Activated T-helper 9 cell treated with anti-CD3 and anti-CD28 coated beads, Interleukin-2, amount 50 U/mL, for 16 hours (primary cell): ENCODE data around the gene INO80E.
"Not testable (repeated sequence)": the region's sequence is repeated elsewhere in the genome, so short reads cannot be mapped to it uniquely, and the experiment has no call there.

Source experiments
- DNase-seq: peaks from one replicate; pipeline ENCODE4 v3.0.0-alpha.2; 2020; ENCODE audit warnings: low read depth

INO80E gene

DNA sequence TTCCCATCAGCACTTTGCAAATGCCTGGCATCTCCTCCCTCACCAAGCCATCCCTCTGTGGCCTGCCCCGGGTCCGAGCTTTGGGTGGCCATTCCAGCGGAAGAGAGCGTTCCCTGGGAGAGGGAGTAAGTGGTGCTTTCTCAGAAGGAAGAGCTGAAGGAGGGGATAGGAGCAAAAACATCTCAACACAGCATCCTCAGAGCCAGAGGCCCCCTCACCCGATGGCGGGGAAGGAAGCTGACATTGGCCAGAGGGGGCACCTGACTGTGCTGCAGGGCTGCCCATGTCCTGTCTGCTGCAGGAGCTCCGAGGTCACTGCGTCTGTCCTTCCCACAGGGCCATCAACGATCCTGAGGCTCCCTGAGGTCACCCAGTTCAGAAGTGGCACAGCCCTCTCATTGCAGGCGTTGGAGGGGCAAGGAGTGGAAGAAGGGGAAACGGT is 35.5 kb downstream of the INO80E start:
- no peak for DNase-seq

DNA sequence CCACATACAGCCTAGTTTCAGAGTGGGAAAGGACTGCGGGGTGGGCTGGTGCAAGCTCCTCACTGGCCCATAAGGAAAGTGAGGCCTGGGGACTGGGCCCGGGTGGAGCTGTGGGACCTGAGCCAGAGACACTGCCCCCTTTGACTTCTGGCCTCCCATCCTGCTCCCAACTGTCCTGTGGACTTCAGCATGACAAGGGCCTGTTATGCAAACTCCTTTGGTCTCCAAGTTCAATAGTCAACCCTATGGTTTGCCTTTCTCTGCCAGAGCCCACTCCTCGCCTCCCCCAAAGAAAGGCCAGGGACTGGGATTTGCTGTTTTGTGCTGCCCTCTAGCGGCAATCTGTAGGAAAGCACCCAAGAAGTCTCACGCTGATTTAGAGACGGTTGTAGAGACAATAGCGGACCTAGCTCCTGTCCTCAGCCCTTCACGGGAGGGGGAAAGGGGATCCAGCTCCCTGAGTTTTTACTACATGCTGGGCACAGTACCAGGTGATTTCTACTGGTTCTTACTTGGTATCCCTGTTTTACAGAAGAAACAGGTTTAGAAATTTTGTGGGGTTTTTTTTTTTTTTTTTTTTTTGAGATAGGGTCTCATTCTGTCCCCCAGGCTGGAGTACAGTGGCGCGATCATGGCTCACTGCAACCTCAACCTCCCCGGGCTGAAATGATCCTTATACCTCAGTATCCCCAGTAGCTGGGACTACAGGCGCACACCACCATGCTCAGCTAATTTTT is 36.2 kb downstream of the INO80E start:
- DNase-seq = peak; percentile 41

DNA sequence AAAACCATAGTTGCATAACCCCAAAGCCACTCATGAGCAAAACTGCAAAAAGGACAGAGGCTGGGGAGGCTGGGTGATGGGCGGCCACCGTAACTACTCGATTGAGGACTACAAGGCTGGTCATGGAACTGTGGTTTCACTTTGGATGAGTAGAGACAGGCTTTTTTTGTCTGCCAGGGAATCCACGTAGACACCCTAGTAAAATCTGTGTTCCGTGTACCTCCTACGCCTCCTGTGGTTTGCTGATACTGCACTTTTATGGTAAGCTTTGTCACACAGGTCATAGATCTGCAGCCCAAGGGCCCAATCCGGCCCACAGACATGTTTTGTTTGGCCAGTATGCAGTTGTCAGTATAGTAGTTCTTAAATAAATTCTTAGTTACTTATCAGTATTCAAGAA is 37.2 kb downstream of the INO80E start:
- DNase-seq = no peak

DNA sequence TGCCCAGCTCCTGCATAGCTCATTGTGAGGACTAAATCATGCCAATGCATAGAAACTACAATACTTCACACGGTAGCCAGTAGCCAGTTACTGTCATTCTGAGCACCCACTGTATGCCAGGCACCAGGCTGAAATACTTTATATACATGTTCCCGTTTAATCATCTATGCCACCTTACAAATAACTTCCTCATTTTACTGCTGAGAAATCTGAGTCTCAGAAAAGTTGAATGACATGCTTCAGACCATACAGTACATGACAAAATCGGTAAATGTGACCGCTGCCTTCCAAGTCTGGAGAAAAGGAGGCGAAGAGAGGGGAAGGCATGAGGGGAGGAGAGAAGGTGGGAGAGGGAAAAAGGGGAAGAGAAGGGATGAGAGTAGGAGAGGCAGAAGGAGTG is 44.2 kb downstream of the INO80E start:
- DNase-seq = no peak

DNA sequence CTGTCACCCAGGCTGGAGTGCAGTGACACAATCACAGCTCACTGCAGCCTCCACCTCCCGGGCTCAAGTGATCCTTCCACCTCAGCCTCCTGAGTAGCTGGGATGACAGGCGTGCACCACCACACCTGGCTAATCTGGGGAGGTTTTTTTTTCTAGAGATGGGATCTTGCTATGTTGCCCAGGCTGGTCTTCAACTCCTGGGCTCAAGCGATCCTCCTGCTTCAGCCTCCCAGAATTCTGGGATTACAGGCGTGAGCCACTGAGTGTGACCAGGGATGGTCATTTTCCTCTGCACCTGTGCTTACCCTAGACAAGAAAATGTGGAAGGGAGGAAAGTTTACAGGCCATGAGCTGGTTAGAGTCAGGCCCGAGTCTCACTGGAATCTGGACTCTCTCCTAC is 44.6 kb downstream of the INO80E start:
- DNase-seq = not testable (repeated sequence)

DNA sequence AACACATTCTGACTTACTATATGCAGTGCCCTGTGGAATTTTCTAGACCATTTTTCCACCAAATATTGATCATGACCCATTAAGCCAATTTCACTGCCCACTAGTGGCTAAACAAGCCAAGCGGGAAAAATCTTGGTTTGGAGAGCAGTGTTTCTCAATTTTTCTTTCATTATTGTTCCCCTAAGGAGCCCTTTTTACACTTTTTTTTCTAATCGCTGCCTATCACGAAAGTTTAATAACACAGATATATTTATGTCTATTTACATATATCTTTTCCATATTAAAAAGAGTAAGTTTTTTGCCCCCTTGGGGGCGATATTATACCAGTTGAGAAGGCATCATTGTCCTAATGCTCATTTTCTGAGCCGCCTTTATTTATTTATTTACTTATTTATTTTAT is 45.8 kb downstream of the INO80E start:
- no peak for DNase-seq

DNA sequence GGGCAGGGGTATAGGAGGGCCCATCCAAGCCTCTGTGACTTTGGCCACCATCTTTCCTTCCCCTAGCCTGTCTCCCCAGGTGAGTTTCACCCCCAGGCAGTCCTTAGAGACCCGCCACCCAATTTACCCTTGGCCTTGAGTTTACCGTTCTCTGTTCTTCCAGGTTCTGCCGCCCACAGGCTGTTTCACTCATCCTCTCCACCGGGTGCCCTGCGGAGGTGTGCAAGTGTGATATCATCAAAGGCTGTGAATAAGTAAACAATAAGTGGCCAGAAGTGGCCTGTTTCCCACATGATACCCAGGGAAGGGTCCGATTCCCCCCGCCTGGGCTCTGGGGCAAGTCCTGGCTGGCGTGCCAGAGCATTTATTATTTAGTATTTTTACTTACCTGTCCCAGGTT is 50.1 kb downstream of the INO80E start:
- DNase-seq = no peak

DNA sequence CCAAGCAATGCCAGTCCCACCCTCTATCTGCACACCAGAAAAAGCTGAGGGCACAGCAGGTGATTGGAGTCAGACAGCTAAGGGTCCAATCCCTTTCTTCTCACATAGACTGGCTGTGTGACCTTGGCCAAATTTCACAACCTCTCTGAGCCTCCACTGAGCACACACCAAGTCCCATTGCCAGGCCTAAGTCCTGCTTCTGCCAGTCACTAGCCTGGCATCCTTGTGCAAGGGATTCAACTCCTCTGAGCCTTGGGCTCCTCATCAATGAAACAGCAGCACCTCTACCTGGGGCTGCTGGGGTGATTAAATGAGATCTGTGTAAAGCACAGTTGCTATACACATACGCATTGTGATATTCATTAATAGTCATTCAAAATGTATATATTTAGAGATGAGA is 50.5 kb downstream of the INO80E start:
- DNase-seq = no peak

DNA sequence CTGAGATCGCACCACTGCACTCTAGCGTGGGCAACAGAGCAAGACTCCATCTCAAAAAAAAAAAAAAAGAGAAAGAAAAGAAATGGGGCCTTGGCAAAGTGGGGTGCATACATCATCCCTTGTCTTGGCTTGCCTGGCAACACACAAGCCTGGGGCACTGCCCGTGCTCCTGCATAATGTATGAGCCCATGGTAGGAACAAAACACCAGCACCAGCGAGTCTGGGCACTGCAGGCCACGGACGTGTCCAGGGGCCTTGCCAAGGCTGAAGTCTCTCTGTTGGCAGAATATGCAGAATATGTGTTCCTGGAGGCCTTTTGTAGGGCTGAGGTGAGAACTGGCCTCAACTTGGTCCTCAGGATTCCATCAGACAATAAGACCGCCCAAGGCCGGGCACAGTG is 53.8 kb downstream of the INO80E start:
- no peak for DNase-seq

DNA sequence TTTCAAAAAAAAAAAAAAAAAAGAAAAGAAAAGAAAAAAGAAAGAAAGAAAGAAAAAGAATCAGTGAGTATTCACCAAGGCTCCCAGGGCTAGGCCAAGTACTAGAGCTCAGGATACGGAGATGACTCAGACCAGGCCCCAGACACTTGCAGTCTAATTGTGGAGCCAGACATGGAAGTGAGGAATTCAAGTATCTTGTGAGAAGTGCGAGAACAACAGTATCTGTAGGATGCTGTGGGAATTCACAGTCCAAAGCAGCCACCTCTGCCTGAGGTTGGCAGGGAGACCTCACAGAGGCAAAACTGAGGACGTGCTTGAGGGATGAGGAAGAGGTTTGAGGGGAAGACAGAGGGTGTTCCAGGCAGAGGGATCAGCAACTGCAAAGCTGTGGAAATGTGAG is 55.5 kb downstream of the INO80E start:
- no peak for DNase-seq

DNA sequence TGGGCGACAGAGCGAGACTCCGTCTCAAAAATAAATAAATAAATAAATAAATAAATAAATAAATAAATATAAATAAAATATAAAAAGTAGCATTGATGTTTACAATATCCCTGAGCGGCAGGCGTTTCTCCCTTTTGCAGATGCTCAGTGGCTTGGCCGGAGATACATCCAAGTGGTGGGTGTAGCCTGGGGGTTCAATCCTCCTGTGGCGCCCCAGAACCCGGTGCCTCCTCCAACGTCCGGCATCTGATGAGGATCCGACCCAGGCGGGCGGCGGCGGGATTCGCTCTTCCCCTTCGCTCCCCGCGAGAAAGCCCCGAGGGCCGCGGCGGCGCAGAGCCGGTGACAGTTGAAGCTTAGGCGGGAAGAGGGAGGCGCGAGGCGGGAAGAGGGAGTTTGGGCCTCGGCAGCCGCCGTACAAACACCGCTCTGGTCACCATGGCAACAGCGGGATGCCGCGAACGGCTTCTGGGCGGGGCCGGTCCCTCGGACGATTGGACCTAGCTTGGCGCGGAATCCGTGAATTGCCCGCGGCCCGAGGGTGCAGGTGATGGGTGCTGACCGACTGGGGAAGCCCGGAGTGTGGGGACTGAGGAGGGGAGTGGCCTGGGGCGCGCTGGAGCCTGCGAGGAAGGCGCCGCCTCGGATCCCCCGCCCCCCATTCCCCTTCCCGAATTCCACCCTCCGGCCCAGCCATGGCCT is 56.8 kb downstream of the INO80E start:
- DNase-seq = peak; percentile 85

DNA sequence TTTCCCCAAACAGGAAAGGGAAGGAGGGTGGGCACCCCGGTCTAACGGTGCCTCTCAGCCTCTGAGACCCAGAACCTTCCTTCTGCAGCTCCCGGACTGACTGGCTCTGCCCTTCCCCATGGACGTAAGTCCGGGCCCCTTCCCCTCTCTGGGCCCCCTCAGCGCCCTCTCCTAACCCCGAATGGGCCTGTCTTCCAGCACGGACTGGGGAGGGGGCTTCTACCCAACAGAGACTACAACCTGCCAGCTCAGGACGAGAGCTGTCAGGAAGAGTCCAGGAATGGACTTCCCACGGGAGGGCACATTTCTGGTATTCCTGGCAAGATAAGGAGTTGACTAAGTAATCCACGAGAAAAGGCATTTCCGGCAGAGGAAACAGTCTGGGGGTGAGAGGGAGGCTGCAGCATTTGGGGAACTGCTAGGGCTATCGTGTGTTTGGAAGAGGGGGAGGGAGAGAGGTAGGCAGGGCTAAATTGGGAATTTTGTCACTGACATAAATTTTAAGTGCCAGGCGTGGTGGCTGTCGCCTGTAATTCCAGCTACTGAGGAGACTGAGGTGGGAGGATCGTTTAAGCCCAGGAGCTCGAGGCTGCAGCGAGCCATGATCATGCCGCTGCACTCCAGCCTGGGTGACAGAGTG is 57.5 kb downstream of the INO80E start:
- no peak for DNase-seq

DNA sequence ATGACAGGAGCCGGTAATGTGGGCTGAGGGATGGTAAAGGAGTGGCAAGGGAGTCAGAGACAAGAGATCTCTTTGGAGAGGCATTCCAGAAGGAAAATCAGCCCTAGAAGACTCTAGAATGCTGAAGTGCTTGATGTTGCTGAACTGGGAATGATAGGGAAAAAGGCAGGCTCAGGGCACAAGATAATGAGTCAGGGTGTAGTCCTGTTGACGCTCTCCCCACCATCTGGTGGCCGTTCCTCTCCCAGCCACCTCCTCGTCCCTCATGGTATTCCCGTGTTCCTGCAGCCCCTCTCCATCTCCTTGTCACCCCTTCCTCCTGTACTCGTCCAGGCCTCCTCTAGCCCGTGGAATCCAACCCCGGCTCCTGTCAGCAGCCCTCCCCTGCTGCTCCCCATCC is 58.4 kb downstream of the INO80E start:
- no peak for DNase-seq

DNA sequence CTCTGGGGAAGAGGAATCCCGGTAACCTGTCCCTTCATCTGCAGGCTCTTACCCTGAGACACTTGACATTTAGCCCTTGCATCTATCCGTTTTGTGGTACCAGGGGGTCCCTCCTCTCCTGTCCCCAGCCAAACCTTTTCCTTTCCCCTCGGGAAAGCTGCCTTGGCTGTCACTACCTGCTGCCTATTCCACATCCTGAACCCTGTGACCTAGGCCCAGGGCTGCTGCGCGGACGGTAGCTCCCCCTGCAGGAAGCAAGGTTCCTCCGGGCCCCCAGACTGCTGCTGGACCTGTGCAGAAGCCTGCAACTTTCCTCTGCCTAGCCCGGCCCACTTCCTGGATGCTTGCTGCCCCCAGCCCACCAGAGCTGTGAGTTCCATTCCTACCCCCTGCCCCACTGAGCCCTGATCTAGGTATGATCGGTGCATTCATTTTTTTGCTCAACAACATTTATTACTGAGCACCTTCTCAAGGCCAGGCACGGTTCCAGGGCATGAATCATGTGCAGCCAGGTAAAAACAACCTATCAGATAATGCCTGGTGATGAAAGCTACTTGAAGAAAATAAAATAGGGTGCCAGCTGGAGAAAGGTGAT is 59.0 kb downstream of the INO80E start:
- peak; percentile 31 for DNase-seq
